Mesothelial cell of epicardium (in vitro differentiated cells): ENCODE measurements around the gene SKAP1. TPM values are rescaled to one million over a fixed set of nuclear protein-coding genes. Genes with fewer than 3 reads are reported as not detected.
A peak's percentile ranks its signal among the peaks of the same experiment; 100 is the strongest.

Experiments used
- DNase-seq, 2 experiments: peaks; one replicate each; pipeline ENCODE4 v3.0.0; 2021; ENCODE audit warnings: low spot score in 2 of 2; ENCODE audit not compliant: unreplicated experiment in 2 of 2
- H3K27ac Mint-ChIP-seq: 2 replicates; pipeline ENCODE4 v1.8.0; 2021; ENCODE audit warnings: mixed read lengths
- H3K27me3 Mint-ChIP-seq: 2 replicates; pipeline ENCODE4 v1.8.0; 2021; ENCODE audit warnings: low read depth, mixed read lengths
- H3K36me3 Mint-ChIP-seq: 2 replicates; pipeline ENCODE4 v1.8.0; 2021; ENCODE audit warnings: mixed read lengths
- H3K4me1 Mint-ChIP-seq: 2 replicates; pipeline ENCODE4 v1.8.0; 2021; ENCODE audit warnings: mixed read lengths
- H3K4me3 Mint-ChIP-seq: 2 replicates; pipeline ENCODE4 v1.8.0; 2021; ENCODE audit warnings: mild to moderate bottlenecking, moderate library complexity, mixed read lengths
- H3K9me3 Mint-ChIP-seq: 2 replicates; pipeline ENCODE4 v1.8.0; 2021; ENCODE audit warnings: mixed read lengths
- microRNA-seq: library from miRNA; unstranded; fragments of <30 nt; microRNA quantifications from one replicate; pipeline ENCODE4 v1.2.0, GENCODE V29; 2021; ENCODE audit warnings: inconsistent platforms, mixed read lengths
- total RNA-seq: library from RNA; stranded (reverse); gene quantifications from 3 replicates; pipeline ENCODE4 v1.2.1, GENCODE V29; 2021
- TF ChIP-seq, protein P1 (sequence below): fragments of 200-600 bp; sonication (generic); IDR thresholded peaks from one replicate; pipeline ENCODE4 v1.5.0; 2021; ENCODE audit warnings: antibody characterized with exemption; ENCODE audit not compliant: unreplicated experiment

SKAP1 gene
- total RNA-seq, 1 donor from 2014 or later: 3.4 TPM

DNA sequence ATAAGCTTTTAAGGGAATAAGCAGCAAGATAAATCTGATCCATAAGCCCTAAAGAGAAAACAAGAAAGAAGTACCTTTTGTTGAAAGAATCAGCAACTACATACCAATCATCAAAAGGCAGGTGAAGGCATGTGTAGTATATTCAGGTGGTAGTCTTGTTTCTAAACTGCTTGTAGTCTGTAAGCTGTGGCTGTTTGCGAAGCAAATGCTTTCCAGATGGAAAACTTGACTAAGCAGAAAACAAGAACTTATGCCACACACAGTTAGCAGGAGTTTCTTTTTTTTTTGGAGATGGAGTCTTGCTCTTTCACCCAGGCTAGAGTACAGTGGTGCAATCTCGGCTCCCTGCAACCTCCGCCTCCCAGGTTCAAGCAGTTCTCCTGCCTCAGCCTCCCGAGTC is 334.4 kb downstream of the SKAP1 start:
- Mint-ChIP-seq H3K27ac (no peak overlapping the region), H3K36me3 (peaks cover 5% of the 10 kb centered on the region), H3K4me1 (peaks cover 12% of the 10 kb centered on the region), H3K27me3 (no peaks in the 10 kb centered on the region), H3K4me3 (no peak overlapping the region), H3K9me3 (no peaks in the 10 kb centered on the region)
- TF ChIP-seq, protein P1, sequence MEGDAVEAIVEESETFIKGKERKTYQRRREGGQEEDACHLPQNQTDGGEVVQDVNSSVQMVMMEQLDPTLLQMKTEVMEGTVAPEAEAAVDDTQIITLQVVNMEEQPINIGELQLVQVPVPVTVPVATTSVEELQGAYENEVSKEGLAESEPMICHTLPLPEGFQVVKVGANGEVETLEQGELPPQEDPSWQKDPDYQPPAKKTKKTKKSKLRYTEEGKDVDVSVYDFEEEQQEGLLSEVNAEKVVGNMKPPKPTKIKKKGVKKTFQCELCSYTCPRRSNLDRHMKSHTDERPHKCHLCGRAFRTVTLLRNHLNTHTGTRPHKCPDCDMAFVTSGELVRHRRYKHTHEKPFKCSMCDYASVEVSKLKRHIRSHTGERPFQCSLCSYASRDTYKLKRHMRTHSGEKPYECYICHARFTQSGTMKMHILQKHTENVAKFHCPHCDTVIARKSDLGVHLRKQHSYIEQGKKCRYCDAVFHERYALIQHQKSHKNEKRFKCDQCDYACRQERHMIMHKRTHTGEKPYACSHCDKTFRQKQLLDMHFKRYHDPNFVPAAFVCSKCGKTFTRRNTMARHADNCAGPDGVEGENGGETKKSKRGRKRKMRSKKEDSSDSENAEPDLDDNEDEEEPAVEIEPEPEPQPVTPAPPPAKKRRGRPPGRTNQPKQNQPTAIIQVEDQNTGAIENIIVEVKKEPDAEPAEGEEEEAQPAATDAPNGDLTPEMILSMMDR: no peak
- no peak for DNase-seq

DNA sequence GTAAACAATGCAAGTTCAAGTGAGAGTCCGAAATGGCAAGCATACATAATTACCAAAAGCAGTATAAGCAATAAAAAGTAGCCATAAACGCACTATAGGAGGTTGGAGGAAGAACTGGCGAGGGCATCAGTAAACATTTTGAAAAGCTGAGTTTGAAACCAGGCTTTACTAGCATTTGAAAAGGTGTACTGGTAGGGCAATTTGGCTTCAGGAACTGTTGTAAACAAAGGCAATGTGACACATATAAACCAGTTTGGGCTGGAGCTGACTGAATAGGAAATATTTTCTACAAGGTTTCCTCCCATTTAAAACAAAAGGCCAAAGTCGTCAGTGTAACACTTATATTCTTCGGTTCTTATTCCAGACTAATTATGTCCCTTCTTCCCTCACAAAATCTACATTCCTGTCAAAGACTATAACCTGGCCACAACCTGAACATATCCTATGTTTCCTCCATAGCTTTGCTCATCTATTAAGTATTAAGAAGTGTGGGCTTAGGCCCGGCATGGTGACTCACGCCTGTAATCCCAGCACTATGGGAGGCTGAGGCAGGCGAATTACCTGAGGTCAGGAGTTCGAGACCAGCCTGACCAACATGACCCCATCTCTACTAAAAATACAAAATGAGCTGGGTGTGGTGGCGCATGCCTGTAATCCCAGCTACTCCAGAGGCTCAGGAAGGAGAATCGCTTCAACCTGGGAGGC is 336.5 kb downstream of the SKAP1 start:
- H3K4me3 Mint-ChIP-seq: no peak overlapping the region
- H3K27me3 Mint-ChIP-seq: no peaks in the 10 kb centered on the region
- TF ChIP-seq, protein P1: no peak
- H3K4me1 Mint-ChIP-seq: peaks cover 7% of the 10 kb centered on the region
- H3K9me3 Mint-ChIP-seq: no peaks in the 10 kb centered on the region
- H3K27ac Mint-ChIP-seq: peak overlapping the region; percentile 24
- H3K36me3 Mint-ChIP-seq: peaks cover 5% of the 10 kb centered on the region
- no peak for DNase-seq

DNA sequence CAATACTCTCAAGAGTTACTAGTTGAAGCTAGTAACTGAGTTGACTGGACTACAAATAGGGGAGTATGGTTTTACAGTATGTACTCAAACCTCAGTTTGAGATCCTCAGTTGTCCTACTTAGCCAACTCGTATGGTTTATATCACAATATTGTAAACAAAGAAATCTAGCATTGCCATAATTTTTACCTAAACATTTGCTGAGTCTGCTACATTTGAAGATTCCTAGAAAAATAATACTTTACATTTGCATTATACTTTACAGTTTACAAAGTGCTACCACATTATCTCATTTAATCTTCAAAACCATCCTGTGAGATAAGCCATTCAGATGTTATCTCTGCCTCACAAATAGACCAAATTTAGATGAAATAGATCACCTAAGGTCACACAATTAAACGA is 345.1 kb downstream of the SKAP1 start:
- Mint-ChIP-seq H3K9me3 (no peaks in the 10 kb centered on the region), H3K27ac (peak overlapping the region; percentile 58), H3K4me1 (peaks cover 19% of the 10 kb centered on the region), H3K27me3 (no peaks in the 10 kb centered on the region), H3K36me3 (peaks cover 2% of the 10 kb centered on the region), H3K4me3 (no peak overlapping the region)
- DNase-seq: no peak
- TF ChIP-seq, protein P1: no peak

Small RNA genes lying within 50 kb of the gene (microRNA-seq; reads per million reads assigned to microRNA genes)
- gene MIR1203: not detected

Other genes with a start within 250 kb of the SKAP1 start
- gene HOXB1, start 100.8 kb upstream of the SKAP1 start, total RNA-seq: 0.24 to 0.43 TPM (median 0.25 TPM) in 3 replicates
- gene HOXB2, start 114.9 kb upstream of the SKAP1 start, total RNA-seq: 46.6 to 47.2 TPM (median 46.7 TPM) in 3 replicates
- 34.2 to 39.2 TPM (median 34.4 TPM) in 3 replicates for gene HOXB4, start 148.1 kb upstream of the SKAP1 start, total RNA-seq
- gene HOXB3, start 160.0 kb upstream of the SKAP1 start, total RNA-seq: 282 to 303 TPM (median 282 TPM) in 3 replicates
- gene HOXB5, start 163.6 kb upstream of the SKAP1 start, total RNA-seq: 28.6 to 32.4 TPM (median 31.1 TPM) in 3 replicates
- gene HOXB6, start 174.8 kb upstream of the SKAP1 start, total RNA-seq: 56.4 to 63.1 TPM (median 59.7 TPM) in 3 replicates
- gene HOXB7, start 180.8 kb upstream of the SKAP1 start, total RNA-seq: 18.6 to 20.3 TPM (median 19.5 TPM) in 3 replicates
- gene HOXB8, start 185.1 kb upstream of the SKAP1 start, total RNA-seq: 75.7 to 82.4 TPM (median 78.8 TPM) in 3 replicates
- 33.8 to 35.4 TPM (median 34.4 TPM) in 3 replicates for gene HOXB9, start 196.1 kb upstream of the SKAP1 start, total RNA-seq